Measurements from ENCODE around the gene LARP4.
"Not testable (repeated sequence)": the region's sequence is repeated elsewhere in the genome, so short reads cannot be mapped to it uniquely, and the experiment has no call there.

DNA sequence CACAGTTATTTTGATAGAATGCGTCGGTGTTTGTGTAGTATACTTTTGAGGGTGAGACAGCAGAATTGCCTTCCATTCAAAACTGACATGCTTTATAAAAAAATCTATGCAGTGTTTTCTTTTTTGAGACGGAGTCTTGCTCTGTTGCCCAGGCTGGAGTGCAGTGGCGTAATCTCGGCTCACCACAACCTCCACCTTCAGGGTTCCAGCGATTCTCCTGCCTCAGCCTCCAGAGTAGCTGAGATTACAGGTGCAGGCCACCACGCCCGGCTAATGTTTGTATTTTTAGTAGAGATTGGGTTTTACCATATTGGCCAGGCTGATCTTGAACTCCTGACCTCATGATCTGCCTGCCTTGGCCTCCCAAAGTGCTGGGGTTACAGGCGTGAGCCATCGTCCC is 22.7 kb downstream of the LARP4 start:
- TF ChIP-seq, protein P1, sequence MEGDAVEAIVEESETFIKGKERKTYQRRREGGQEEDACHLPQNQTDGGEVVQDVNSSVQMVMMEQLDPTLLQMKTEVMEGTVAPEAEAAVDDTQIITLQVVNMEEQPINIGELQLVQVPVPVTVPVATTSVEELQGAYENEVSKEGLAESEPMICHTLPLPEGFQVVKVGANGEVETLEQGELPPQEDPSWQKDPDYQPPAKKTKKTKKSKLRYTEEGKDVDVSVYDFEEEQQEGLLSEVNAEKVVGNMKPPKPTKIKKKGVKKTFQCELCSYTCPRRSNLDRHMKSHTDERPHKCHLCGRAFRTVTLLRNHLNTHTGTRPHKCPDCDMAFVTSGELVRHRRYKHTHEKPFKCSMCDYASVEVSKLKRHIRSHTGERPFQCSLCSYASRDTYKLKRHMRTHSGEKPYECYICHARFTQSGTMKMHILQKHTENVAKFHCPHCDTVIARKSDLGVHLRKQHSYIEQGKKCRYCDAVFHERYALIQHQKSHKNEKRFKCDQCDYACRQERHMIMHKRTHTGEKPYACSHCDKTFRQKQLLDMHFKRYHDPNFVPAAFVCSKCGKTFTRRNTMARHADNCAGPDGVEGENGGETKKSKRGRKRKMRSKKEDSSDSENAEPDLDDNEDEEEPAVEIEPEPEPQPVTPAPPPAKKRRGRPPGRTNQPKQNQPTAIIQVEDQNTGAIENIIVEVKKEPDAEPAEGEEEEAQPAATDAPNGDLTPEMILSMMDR (IDR thresholded peaks at IDR 0.05; ENCODE audit: low read depth, low read length), result not testable (repeated sequence)
- not testable (repeated sequence) for TF ChIP-seq EZH2phosphoT487 (IDR thresholded peaks at IDR 0.05; ENCODE audit: low read depth)
